Measurements from ENCODE around the gene LNP1.
A peak's percentile ranks its signal among the peaks of the same experiment; 100 is the strongest.

LNP1 gene

DNA sequence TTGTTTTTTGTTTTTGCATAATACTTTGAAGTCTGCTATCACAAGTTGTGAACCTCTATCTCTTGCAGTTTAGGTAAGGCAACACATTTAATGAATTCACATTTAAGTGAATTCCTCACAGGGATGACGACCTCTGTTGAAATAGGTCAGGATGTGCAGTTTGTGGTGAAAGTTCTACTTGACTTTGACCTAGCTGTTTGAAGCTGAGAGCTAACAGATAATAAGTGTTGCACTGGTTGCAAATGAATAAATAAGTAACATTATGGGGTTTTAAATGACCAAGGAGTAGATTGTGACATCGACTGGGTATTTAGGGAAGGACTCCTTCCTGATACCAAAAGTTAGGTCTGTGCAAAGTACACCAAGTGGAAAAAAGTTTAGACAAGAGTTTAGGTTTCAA lies 42.9 kb upstream of the LNP1 start:
- Histone ChIP-seq H4K8ac (ENCODE audit: low read depth, low read length) (no peak overlapping the region), H2BK5ac (ENCODE audit: low read depth, low read length, poor library complexity) (no peak overlapping the region), H3K18ac (ENCODE audit: low read length) (no peak overlapping the region), H3K36me3 (ENCODE audit: control insufficient read depth in 1 of 2, insufficient read depth in 2 of 2, low read length in 2 of 2) (peaks cover 11 to 21% of the 10 kb centered on the region in 2 experiments), H3K9me3 (ENCODE audit: insufficient read depth, low read depth, low read length) (peaks cover 2% of the 10 kb centered on the region), H3K4me1 (ENCODE audit: control insufficient read depth in 1 of 2, insufficient read depth in 2 of 2, low read length in 2 of 2) (no peaks in the 10 kb centered on the region), H3K4me2 (ENCODE audit: low read length) (no peak overlapping the region), H2BK12ac (ENCODE audit: low read length) (no peak overlapping the region), H3K4me3 (ENCODE audit: low read depth, low read length) (no peak overlapping the region), H3K9ac (ENCODE audit: low read length) (no peak overlapping the region), H3K4ac (ENCODE audit: low read depth, low read length) (no peak overlapping the region), H4K91ac (ENCODE audit: low read depth, low read length) (no peak overlapping the region), H2AFZ (ENCODE audit: insufficient read depth, low read length, poor library complexity) (no peak overlapping the region), H3K79me1 (ENCODE audit: low read length) (no peaks in the 10 kb centered on the region), H3K23ac (ENCODE audit: low read length) (no peak overlapping the region), H3K79me2 (ENCODE audit: control insufficient read depth, insufficient read depth, low read length, poor library complexity) (no peaks in the 10 kb centered on the region), H3K14ac (ENCODE audit: low read length) (no peak overlapping the region), H3K27me3 (ENCODE audit: insufficient read depth, low read length) (no peaks in the 10 kb centered on the region), H3K27ac (ENCODE audit: low read depth, low read length) (no peak overlapping the region), H4K12ac (ENCODE audit: low read depth, low read length) (no peak overlapping the region), H2AK5ac (ENCODE audit: low read length) (no peak overlapping the region), H2BK120ac (ENCODE audit: insufficient read depth, low read length, poor library complexity) (no peak overlapping the region)
- DNase-seq: no peak
- no CpG with 5 or more reads among the region's 2 CpGs for WGBS (ENCODE audit: extremely low coverage, insufficient coverage, insufficient read length)

DNA sequence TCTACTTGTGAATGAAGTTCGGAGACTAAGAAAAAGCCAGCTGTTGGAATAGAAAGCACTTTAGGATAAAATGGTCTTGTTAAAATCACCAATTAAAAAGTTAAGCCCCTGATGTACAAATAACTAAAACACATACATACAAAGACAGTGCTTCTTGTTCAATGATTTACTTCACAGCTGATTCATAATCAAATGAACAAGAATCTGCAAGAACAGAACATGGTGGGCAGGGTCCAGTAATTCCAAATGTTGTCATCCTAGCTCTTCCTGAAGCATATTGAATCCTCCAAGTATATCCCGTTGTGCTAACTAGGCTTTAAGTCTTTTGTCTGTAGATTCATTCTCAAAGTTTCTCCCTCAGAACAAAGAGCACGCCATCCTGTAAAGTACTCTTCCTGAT lies 42.3 kb upstream of the LNP1 start:
- no peak overlapping the region for H3K4me2 ChIP-seq (ENCODE audit: low read length)
- no peak overlapping the region for H2AFZ ChIP-seq (ENCODE audit: insufficient read depth, low read length, poor library complexity)
- WGBS (ENCODE audit: extremely low coverage, insufficient coverage, insufficient read length): no CpG with 5 or more reads among the region's 3 CpGs
- H3K27me3 ChIP-seq (ENCODE audit: insufficient read depth, low read length): no peaks in the 10 kb centered on the region
- no peak overlapping the region for H3K14ac ChIP-seq (ENCODE audit: low read length)
- H2BK120ac ChIP-seq (ENCODE audit: insufficient read depth, low read length, poor library complexity): no peak overlapping the region
- H3K27ac ChIP-seq (ENCODE audit: low read depth, low read length): no peak overlapping the region
- DNase-seq: no peak
- no peak overlapping the region for H4K8ac ChIP-seq (ENCODE audit: low read depth, low read length)
- H3K9ac ChIP-seq (ENCODE audit: low read length): no peak overlapping the region
- no peaks in the 10 kb centered on the region for H3K4me1 ChIP-seq (ENCODE audit: control insufficient read depth in 1 of 2, insufficient read depth in 2 of 2, low read length in 2 of 2)
- no peak overlapping the region for H2BK12ac ChIP-seq (ENCODE audit: low read length)
- no peak overlapping the region for H3K4ac ChIP-seq (ENCODE audit: low read depth, low read length)
- peaks cover 2% of the 10 kb centered on the region for H3K9me3 ChIP-seq (ENCODE audit: insufficient read depth, low read depth, low read length)
- H3K23ac ChIP-seq (ENCODE audit: low read length): no peak overlapping the region
- peaks cover 8 to 18% of the 10 kb centered on the region in 2 experiments for H3K36me3 ChIP-seq (ENCODE audit: control insufficient read depth in 1 of 2, insufficient read depth in 2 of 2, low read length in 2 of 2)
- no peak overlapping the region for H3K18ac ChIP-seq (ENCODE audit: low read length)
- H2BK5ac ChIP-seq (ENCODE audit: low read depth, low read length, poor library complexity): no peak overlapping the region
- no peak overlapping the region for H4K12ac ChIP-seq (ENCODE audit: low read depth, low read length)
- H3K4me3 ChIP-seq (ENCODE audit: low read depth, low read length): no peak overlapping the region
- no peak overlapping the region for H2AK5ac ChIP-seq (ENCODE audit: low read length)
- no peak overlapping the region for H4K91ac ChIP-seq (ENCODE audit: low read depth, low read length)
- H3K79me2 ChIP-seq (ENCODE audit: control insufficient read depth, insufficient read depth, low read length, poor library complexity): no peaks in the 10 kb centered on the region
- H3K79me1 ChIP-seq (ENCODE audit: low read length): no peaks in the 10 kb centered on the region

DNA sequence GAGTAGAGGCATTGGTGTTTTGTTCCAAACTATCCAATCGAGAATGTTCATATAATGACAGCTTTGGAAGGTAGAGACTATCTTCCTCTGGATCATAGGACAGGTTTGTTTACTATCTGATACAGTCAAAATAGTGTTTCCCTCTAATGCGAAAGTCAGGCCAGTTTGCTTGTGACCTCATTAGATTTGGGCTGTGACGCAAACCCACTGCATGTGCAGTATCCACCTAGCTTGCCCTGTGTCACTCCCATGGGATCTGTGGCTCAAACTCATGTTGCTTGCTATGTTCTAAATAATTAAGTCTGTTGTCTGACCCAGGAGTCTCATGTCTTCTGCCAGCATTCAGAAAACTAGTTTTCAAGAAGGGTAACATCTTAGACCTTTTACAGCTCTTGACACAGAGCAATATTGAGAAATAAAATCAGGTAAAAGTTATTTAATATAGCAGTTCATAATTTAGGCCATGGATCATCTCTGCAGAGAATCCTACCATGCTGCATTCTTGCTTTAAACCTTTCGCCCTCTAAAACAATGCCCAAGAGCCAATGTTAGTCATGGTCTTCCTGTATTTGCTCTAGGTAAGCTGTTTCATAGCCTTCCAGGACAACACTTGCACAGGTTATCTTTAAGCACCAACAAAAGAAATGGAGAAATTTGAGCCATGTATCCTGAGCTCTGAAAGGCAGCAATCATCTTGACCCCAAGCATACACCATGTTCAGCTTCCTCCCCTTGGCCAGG lies 40.4 kb upstream of the LNP1 start:
- H3K4ac ChIP-seq (ENCODE audit: low read depth, low read length): no peak overlapping the region
- H4K8ac ChIP-seq (ENCODE audit: low read depth, low read length): no peak overlapping the region
- H2AFZ ChIP-seq (ENCODE audit: insufficient read depth, low read length, poor library complexity): no peak overlapping the region
- peaks cover 5 to 13% of the 10 kb centered on the region in 2 experiments for H3K36me3 ChIP-seq (ENCODE audit: control insufficient read depth in 1 of 2, insufficient read depth in 2 of 2, low read length in 2 of 2)
- H3K4me3 ChIP-seq (ENCODE audit: low read depth, low read length): no peak overlapping the region
- H3K14ac ChIP-seq (ENCODE audit: low read length): no peak overlapping the region
- no peak overlapping the region for H4K12ac ChIP-seq (ENCODE audit: low read depth, low read length)
- no peaks in the 10 kb centered on the region for H3K79me2 ChIP-seq (ENCODE audit: control insufficient read depth, insufficient read depth, low read length, poor library complexity)
- H3K9ac ChIP-seq (ENCODE audit: low read length): no peak overlapping the region
- H3K23ac ChIP-seq (ENCODE audit: low read length): no peak overlapping the region
- no peaks in the 10 kb centered on the region for H3K27me3 ChIP-seq (ENCODE audit: insufficient read depth, low read length)
- H3K18ac ChIP-seq (ENCODE audit: low read length): no peak overlapping the region
- H2BK120ac ChIP-seq (ENCODE audit: insufficient read depth, low read length, poor library complexity): no peak overlapping the region
- WGBS (ENCODE audit: extremely low coverage, insufficient coverage, insufficient read length): no CpG with 5 or more reads among the region's 4 CpGs
- H3K27ac ChIP-seq (ENCODE audit: low read depth, low read length): no peak overlapping the region
- no peak overlapping the region for H4K91ac ChIP-seq (ENCODE audit: low read depth, low read length)
- H3K4me2 ChIP-seq (ENCODE audit: low read length): no peak overlapping the region
- no peak overlapping the region for H2BK5ac ChIP-seq (ENCODE audit: low read depth, low read length, poor library complexity)
- DNase-seq: peak in 1 of 2 donors; percentile 56
- H2AK5ac ChIP-seq (ENCODE audit: low read length): no peak overlapping the region
- H3K79me1 ChIP-seq (ENCODE audit: low read length): no peaks in the 10 kb centered on the region
- peaks cover 2% of the 10 kb centered on the region for H3K9me3 ChIP-seq (ENCODE audit: insufficient read depth, low read depth, low read length)
- no peaks in the 10 kb centered on the region for H3K4me1 ChIP-seq (ENCODE audit: control insufficient read depth in 1 of 2, insufficient read depth in 2 of 2, low read length in 2 of 2)
- no peak overlapping the region for H2BK12ac ChIP-seq (ENCODE audit: low read length)

DNA sequence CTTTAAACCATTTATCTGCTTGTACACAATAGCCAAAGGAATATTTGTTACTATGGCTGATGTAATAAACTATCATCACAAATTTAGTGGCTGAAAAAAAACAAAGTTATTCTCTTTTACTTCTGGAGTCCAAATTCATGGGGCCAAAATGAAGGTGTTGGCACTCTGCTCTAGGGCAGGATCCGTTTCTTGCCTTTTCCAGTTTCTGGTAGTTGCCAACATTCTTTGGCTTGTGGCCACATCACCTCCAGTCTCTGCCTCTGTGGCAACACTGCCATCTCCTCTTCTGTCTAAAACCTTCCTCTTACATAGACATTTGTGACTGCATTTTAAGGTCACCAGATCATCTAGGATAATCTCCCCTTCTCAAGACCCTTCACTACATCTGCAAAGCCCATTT lies 39.4 kb upstream of the LNP1 start:
- no peak overlapping the region for H2BK120ac ChIP-seq (ENCODE audit: insufficient read depth, low read length, poor library complexity)
- no peak overlapping the region for H2BK5ac ChIP-seq (ENCODE audit: low read depth, low read length, poor library complexity)
- no peak overlapping the region for H3K4ac ChIP-seq (ENCODE audit: low read depth, low read length)
- H3K27me3 ChIP-seq (ENCODE audit: insufficient read depth, low read length): no peaks in the 10 kb centered on the region
- H3K27ac ChIP-seq (ENCODE audit: low read depth, low read length): no peak overlapping the region
- no CpG with 5 or more reads among the region's 1 CpG for WGBS (ENCODE audit: extremely low coverage, insufficient coverage, insufficient read length)
- no peak overlapping the region for H4K12ac ChIP-seq (ENCODE audit: low read depth, low read length)
- no peak overlapping the region for H2AK5ac ChIP-seq (ENCODE audit: low read length)
- no peak for DNase-seq
- H3K9me3 ChIP-seq (ENCODE audit: insufficient read depth, low read depth, low read length): peaks cover 2% of the 10 kb centered on the region
- H2BK12ac ChIP-seq (ENCODE audit: low read length): no peak overlapping the region
- no peak overlapping the region for H3K14ac ChIP-seq (ENCODE audit: low read length)
- H3K4me1 ChIP-seq (ENCODE audit: control insufficient read depth in 1 of 2, insufficient read depth in 2 of 2, low read length in 2 of 2): no peaks in the 10 kb centered on the region
- no peak overlapping the region for H3K9ac ChIP-seq (ENCODE audit: low read length)
- H2AFZ ChIP-seq (ENCODE audit: insufficient read depth, low read length, poor library complexity): no peak overlapping the region
- H3K4me3 ChIP-seq (ENCODE audit: low read depth, low read length): no peak overlapping the region
- H3K23ac ChIP-seq (ENCODE audit: low read length): no peak overlapping the region
- no peak overlapping the region for H3K4me2 ChIP-seq (ENCODE audit: low read length)
- H4K8ac ChIP-seq (ENCODE audit: low read depth, low read length): no peak overlapping the region
- no peak overlapping the region for H3K18ac ChIP-seq (ENCODE audit: low read length)
- no peak overlapping the region for H4K91ac ChIP-seq (ENCODE audit: low read depth, low read length)
- no peaks in the 10 kb centered on the region for H3K79me1 ChIP-seq (ENCODE audit: low read length)
- no peaks in the 10 kb centered on the region for H3K79me2 ChIP-seq (ENCODE audit: control insufficient read depth, insufficient read depth, low read length, poor library complexity)
- H3K36me3 ChIP-seq (ENCODE audit: control insufficient read depth in 1 of 2, insufficient read depth in 2 of 2, low read length in 2 of 2): peaks cover 8 to 12% of the 10 kb centered on the region in 2 experiments
